Muscle layer of duodenum (tissue), 2 donors: ENCODE results near the gene IFI27.
A peak's percentile ranks its signal among the peaks of the same experiment; 100 is the strongest.

Experiments used
- H3K27ac ChIP-seq: one replicate; pipeline ENCODE4 v1.7.0; 2013; ENCODE audit warnings: mild to moderate bottlenecking, low read length
- H3K27me3 ChIP-seq: one replicate; pipeline ENCODE4 v1.7.0; 2013; ENCODE audit warnings: low read depth, mild to moderate bottlenecking, control low read depth, low read length
- H3K36me3 ChIP-seq, 2 donors: one replicate each; pipeline ENCODE4 v1.7.0; 2013; ENCODE audit warnings: low read length in 2 of 2, control low read depth in 1 of 2, mild to moderate bottlenecking in 1 of 2; ENCODE audit not compliant: insufficient read depth in 2 of 2, control insufficient read depth in 1 of 2
- H3K4me1 ChIP-seq, 2 donors: one replicate each; pipeline ENCODE4 v1.7.0; 2013; ENCODE audit warnings: low read length in 2 of 2, mild to moderate bottlenecking in 2 of 2, control low read depth in 1 of 2, moderate library complexity in 1 of 2; ENCODE audit not compliant: insufficient read depth in 2 of 2, control insufficient read depth in 1 of 2
- H3K4me3 ChIP-seq, 2 donors: one replicate each; pipeline ENCODE4 v1.7.0; 2013; ENCODE audit warnings: low read length in 2 of 2, low read depth in 1 of 2, mild to moderate bottlenecking in 1 of 2
- H3K9me3 ChIP-seq, 2 donors: one replicate each; pipeline ENCODE4 v1.7.0; 2013; ENCODE audit warnings: low read length in 2 of 2, control low read depth in 1 of 2, mild to moderate bottlenecking in 1 of 2; ENCODE audit not compliant: control insufficient read depth in 1 of 2
- donor health status: healthy.

IFI27 gene

GRCh38 chr14:94116701-94117100, 6.2 kb downstream of the IFI27 start:
- Histone ChIP-seq H3K4me3 (no peak overlapping the region), H3K27ac (no peak overlapping the region), H3K4me1 (peaks cover 0 to 3% of the 10 kb centered on the region in 2 donors), H3K27me3 (no peaks in the 10 kb centered on the region), H3K9me3 (peaks cover 7 to 17% of the 10 kb centered on the region in 2 donors), H3K36me3 (no peaks in the 10 kb centered on the region)

GRCh38 chr14:94117856-94118255, 7.3 kb downstream of the IFI27 start:
- H3K4me3 ChIP-seq: no peak overlapping the region
- H3K27me3 ChIP-seq: no peaks in the 10 kb centered on the region
- no peaks in the 10 kb centered on the region for H3K36me3 ChIP-seq
- H3K4me1 ChIP-seq: peaks cover 0 to 3% of the 10 kb centered on the region in 2 donors
- H3K9me3 ChIP-seq: peaks cover 7 to 17% of the 10 kb centered on the region in 2 donors
- no peak overlapping the region for H3K27ac ChIP-seq

GRCh38 chr14:94119071-94119470, 8.5 kb downstream of the IFI27 start:
- peaks cover 7 to 17% of the 10 kb centered on the region in 2 donors for H3K9me3 ChIP-seq
- H3K27ac ChIP-seq: no peak overlapping the region
- no peaks in the 10 kb centered on the region for H3K36me3 ChIP-seq

GRCh38 chr14:94120667-94121340, 10.3 kb downstream of the IFI27 start:
- Histone ChIP-seq H3K36me3 (peaks cover 0 to under 1% of the 10 kb centered on the region in 2 donors), H3K27me3 (no peaks in the 10 kb centered on the region), H3K27ac (no peak overlapping the region), H3K4me1 (no peaks in the 10 kb centered on the region), H3K9me3 (peaks cover 7 to 17% of the 10 kb centered on the region in 2 donors), H3K4me3 (no peak overlapping the region)

More at GRCh38 chr14:94119071-94119470, 8.5 kb downstream of the IFI27 start:
- H3K4me3 ChIP-seq: peak overlapping the region in 1 of 2 donors; percentile 6
- no peaks in the 10 kb centered on the region for H3K27me3 ChIP-seq
- peaks cover 0 to 3% of the 10 kb centered on the region in 2 donors for H3K4me1 ChIP-seq

- Histone ChIP-seq H3K9me3 (peaks cover 7 to 17% of the 10 kb centered on the region in 2 donors), H3K27me3 (no peaks in the 10 kb centered on the region), H3K4me1 (no peaks in the 10 kb centered on the region), H3K36me3 (peaks cover 0 to 4% of the 10 kb centered on the region in 2 donors), H3K27ac (no peak overlapping the region), H3K4me3 (no peak overlapping the region)
Observed at GRCh38 chr14:94121485-94121884, 10.9 kb downstream of the IFI27 start.

GRCh38 chr14:94122438-94122837, 11.9 kb downstream of the IFI27 start:
- Histone ChIP-seq H3K27me3 (no peaks in the 10 kb centered on the region), H3K27ac (no peak overlapping the region), H3K4me1 (no peaks in the 10 kb centered on the region), H3K36me3 (peaks cover 0 to 4% of the 10 kb centered on the region in 2 donors), H3K4me3 (no peak overlapping the region), H3K9me3 (peaks cover 7 to 17% of the 10 kb centered on the region in 2 donors)

GRCh38 chr14:94123296-94123695, 12.8 kb downstream of the IFI27 start:
- H3K36me3 ChIP-seq: peaks cover 0 to 4% of the 10 kb centered on the region in 2 donors
- H3K27me3 ChIP-seq: no peaks in the 10 kb centered on the region
- no peak overlapping the region for H3K27ac ChIP-seq
- peaks cover 7 to 17% of the 10 kb centered on the region in 2 donors for H3K9me3 ChIP-seq
- H3K4me1 ChIP-seq: no peaks in the 10 kb centered on the region
- H3K4me3 ChIP-seq: no peak overlapping the region

- Histone ChIP-seq H3K27ac (no peak overlapping the region), H3K4me1 (peaks cover 0 to 4% of the 10 kb centered on the region in 2 donors), H3K36me3 (peaks cover 0 to 4% of the 10 kb centered on the region in 2 donors), H3K27me3 (no peaks in the 10 kb centered on the region), H3K9me3 (peaks cover 7 to 17% of the 10 kb centered on the region in 2 donors), H3K4me3 (no peak overlapping the region)
Observed at GRCh38 chr14:94123868-94124267, 13.3 kb downstream of the IFI27 start.

- Histone ChIP-seq H3K27me3 (no peaks in the 10 kb centered on the region), H3K4me3 (no peak overlapping the region), H3K9me3 (peaks cover 0 to 11% of the 10 kb centered on the region in 2 donors), H3K4me1 (peaks cover under 1 to 9% of the 10 kb centered on the region in 2 donors), H3K36me3 (peaks cover 0 to 4% of the 10 kb centered on the region in 2 donors), H3K27ac (no peak overlapping the region)
Observed at GRCh38 chr14:94124582-94125377, 14.2 kb downstream of the IFI27 start.

GRCh38 chr14:94125659-94126418, 15.3 kb downstream of the IFI27 start:
- H3K9me3 ChIP-seq: peaks cover 0 to under 1% of the 10 kb centered on the region in 2 donors
- no peak overlapping the region for H3K4me3 ChIP-seq
- H3K36me3 ChIP-seq: peaks cover 0 to 4% of the 10 kb centered on the region in 2 donors
- no peak overlapping the region for H3K27ac ChIP-seq
- no peaks in the 10 kb centered on the region for H3K27me3 ChIP-seq
- peaks cover 6 to 16% of the 10 kb centered on the region in 2 donors for H3K4me1 ChIP-seq

GRCh38 chr14:94126419-94126677, 15.8 kb downstream of the IFI27 start:
- Histone ChIP-seq H3K4me1 (peaks cover 6 to 16% of the 10 kb centered on the region in 2 donors), H3K36me3 (peaks cover 0 to 4% of the 10 kb centered on the region in 2 donors)

More at GRCh38 chr14:94126419-94126677, 15.8 kb downstream of the IFI27 start:
- H3K27me3 ChIP-seq: no peaks in the 10 kb centered on the region
- H3K4me3 ChIP-seq: no peak overlapping the region
- H3K9me3 ChIP-seq: no peaks in the 10 kb centered on the region
- no peak overlapping the region for H3K27ac ChIP-seq
